ENCODE data around the gene CNGB1. TPM values are rescaled to one million over a fixed set of nuclear protein-coding genes. Genes with fewer than 3 reads are reported as not detected.

Gene CNGB1
- total RNA-seq, 1 donor = not detected

DNA sequence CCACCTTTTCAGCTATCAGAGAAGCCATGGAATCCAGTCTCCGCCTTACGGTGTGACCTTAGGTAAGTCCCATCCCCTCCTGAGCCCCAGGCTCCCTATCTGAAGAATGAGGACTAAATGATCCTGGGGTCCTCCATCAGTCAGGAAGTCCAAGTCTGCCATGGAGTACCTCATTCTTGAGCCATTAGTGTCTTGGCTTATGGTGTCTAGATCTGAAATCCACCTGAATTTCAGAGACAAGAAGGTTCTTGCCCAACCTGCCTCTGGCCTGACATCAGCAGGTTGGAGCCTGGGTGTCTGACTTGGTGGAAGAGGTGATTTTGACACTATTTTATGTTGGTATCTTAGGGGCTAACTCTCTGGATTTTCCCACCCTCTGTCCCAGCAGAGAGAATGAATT is 47.1 kb downstream of the CNGB1 start:
- peaks cover 9% of the 10 kb centered on the region for H3K27me3 ChIP-seq (ENCODE audit: insufficient read depth, low read length)

DNA sequence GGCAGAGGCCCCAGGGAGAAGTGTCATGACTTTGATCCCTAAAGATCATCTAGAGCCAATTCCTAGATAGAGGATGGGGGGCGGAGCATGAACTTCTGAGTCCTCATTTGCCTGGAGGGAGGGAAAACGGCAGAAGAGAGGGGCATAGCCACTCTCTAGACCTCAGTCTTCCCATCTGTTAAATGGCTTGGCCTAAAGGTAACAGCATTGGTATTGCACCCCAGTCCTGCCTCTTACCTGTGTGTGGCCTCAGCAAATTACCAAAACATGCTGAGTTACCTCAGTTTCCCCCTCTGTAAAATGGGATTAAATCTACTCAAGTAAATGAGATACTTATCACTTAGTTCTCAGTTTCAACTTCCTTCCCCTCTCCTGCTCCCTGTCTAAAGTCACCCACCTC is 47.5 kb downstream of the CNGB1 start:
- Histone ChIP-seq H3K4me3 (ENCODE audit: insufficient read depth, low read length) (no peak overlapping the region), H3K9me3 (ENCODE audit: low read depth, low read length) (no peaks in the 10 kb centered on the region), H3K79me2 (ENCODE audit: insufficient read depth, low read length) (no peaks in the 10 kb centered on the region), H3K4me1 (ENCODE audit: insufficient read depth, low read length) (no peaks in the 10 kb centered on the region), H3K27me3 (ENCODE audit: insufficient read depth, low read length) (peaks cover 13% of the 10 kb centered on the region), H3K36me3 (ENCODE audit: insufficient read depth, low read length) (no peaks in the 10 kb centered on the region), H2AFZ (ENCODE audit: low read length) (no peak overlapping the region), H3K27ac (ENCODE audit: low read depth, low read length) (no peak overlapping the region), H3K4me2 (ENCODE audit: insufficient read depth, low read length) (no peak overlapping the region), H4K20me1 (ENCODE audit: insufficient read depth, low read length) (no peaks in the 10 kb centered on the region)
- no peak for DNase-seq (ENCODE audit: insufficient read length, low spot score, missing footprints)
- TF ChIP-seq, protein P1, sequence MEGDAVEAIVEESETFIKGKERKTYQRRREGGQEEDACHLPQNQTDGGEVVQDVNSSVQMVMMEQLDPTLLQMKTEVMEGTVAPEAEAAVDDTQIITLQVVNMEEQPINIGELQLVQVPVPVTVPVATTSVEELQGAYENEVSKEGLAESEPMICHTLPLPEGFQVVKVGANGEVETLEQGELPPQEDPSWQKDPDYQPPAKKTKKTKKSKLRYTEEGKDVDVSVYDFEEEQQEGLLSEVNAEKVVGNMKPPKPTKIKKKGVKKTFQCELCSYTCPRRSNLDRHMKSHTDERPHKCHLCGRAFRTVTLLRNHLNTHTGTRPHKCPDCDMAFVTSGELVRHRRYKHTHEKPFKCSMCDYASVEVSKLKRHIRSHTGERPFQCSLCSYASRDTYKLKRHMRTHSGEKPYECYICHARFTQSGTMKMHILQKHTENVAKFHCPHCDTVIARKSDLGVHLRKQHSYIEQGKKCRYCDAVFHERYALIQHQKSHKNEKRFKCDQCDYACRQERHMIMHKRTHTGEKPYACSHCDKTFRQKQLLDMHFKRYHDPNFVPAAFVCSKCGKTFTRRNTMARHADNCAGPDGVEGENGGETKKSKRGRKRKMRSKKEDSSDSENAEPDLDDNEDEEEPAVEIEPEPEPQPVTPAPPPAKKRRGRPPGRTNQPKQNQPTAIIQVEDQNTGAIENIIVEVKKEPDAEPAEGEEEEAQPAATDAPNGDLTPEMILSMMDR (IDR thresholded peaks at IDR 0.05; ENCODE audit: extremely low read depth, low read depth, low read length) = no peak

More for the DNA sequence above, 47.1 kb downstream of the CNGB1 start:
- TF ChIP-seq, protein P1 (IDR thresholded peaks at IDR 0.05; ENCODE audit: extremely low read depth, low read depth, low read length) = no peak
- Histone ChIP-seq H3K79me2 (ENCODE audit: insufficient read depth, low read length) (no peaks in the 10 kb centered on the region), H3K4me3 (ENCODE audit: insufficient read depth, low read length) (no peak overlapping the region), H3K4me1 (ENCODE audit: insufficient read depth, low read length) (no peaks in the 10 kb centered on the region), H3K9me3 (ENCODE audit: low read depth, low read length) (no peaks in the 10 kb centered on the region), H3K27ac (ENCODE audit: low read depth, low read length) (no peak overlapping the region), H3K36me3 (ENCODE audit: insufficient read depth, low read length) (no peaks in the 10 kb centered on the region), H3K4me2 (ENCODE audit: insufficient read depth, low read length) (no peak overlapping the region), H2AFZ (ENCODE audit: low read length) (no peak overlapping the region), H4K20me1 (ENCODE audit: insufficient read depth, low read length) (no peaks in the 10 kb centered on the region)
- DNase-seq (ENCODE audit: insufficient read length, low spot score, missing footprints) = no peak

DNA sequence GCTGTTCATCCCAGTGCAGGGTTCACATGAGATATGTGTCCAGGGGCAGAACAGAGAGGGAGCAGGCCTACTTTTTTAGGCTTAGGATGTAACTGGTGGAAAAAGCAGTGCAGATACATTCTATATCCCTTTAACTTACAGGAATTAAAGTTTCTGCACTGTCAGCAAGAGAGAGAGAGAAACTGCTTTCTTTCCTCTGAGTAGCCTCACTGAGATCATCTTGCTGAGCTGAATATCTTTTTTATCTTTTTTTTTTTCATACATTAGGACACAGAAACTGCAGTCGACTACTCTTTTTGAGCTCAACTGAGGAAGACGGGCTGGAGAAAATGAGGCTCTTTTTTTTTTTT is 50.1 kb downstream of the CNGB1 start:
- H3K36me3 ChIP-seq (ENCODE audit: insufficient read depth, low read length) = no peaks in the 10 kb centered on the region
- no peak overlapping the region for H3K27ac ChIP-seq (ENCODE audit: low read depth, low read length)
- no peak for DNase-seq (ENCODE audit: insufficient read length, low spot score, missing footprints)
- no peak overlapping the region for H2AFZ ChIP-seq (ENCODE audit: low read length)
- TF ChIP-seq, protein P1 (IDR thresholded peaks at IDR 0.05; ENCODE audit: extremely low read depth, low read depth, low read length) = no peak
- H3K4me3 ChIP-seq (ENCODE audit: insufficient read depth, low read length) = no peak overlapping the region
- H3K79me2 ChIP-seq (ENCODE audit: insufficient read depth, low read length) = no peaks in the 10 kb centered on the region
- H3K27me3 ChIP-seq (ENCODE audit: insufficient read depth, low read length) = peaks cover 17% of the 10 kb centered on the region
- no peak overlapping the region for H3K4me2 ChIP-seq (ENCODE audit: insufficient read depth, low read length)
- no peaks in the 10 kb centered on the region for H3K9me3 ChIP-seq (ENCODE audit: low read depth, low read length)
- no peaks in the 10 kb centered on the region for H4K20me1 ChIP-seq (ENCODE audit: insufficient read depth, low read length)
- no peaks in the 10 kb centered on the region for H3K4me1 ChIP-seq (ENCODE audit: insufficient read depth, low read length)

DNA sequence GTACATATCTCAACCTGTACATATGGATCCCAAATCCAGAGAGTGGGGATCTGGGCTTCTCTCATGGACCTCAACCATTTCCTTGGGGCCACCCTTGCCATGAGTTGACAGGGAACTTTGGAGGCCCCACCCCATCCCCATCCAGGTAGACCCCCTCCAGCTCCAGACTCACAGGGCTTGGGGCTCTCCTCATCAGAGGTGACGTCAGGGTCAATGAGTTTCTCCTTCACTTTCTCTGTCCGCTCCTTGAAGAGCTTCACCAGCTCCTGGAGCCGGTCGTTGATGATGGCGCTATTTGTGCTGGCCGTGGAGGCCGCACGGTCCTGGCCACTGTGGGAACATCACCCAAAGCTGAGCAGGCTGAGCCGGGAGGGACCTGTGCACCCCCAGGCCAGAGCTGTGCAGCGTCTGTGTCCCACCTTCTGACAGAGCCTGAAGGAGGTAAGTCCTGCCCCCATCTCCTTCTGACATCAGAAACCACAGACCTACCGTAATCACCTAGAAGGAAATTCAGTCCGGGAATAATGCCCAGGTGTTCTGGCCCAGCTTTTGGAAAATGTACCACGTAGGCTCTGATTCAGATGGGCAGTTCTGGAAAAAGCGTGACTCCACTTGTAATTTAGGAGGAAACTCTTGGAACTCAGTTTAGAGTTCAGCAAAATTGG is 50.6 kb downstream of the CNGB1 start:
- TF ChIP-seq, protein P1 (IDR thresholded peaks at IDR 0.05; ENCODE audit: extremely low read depth, low read depth, low read length) = no peak
- Histone ChIP-seq H3K27ac (ENCODE audit: low read depth, low read length) (no peak overlapping the region), H3K4me3 (ENCODE audit: insufficient read depth, low read length) (no peak overlapping the region), H3K9me3 (ENCODE audit: low read depth, low read length) (no peaks in the 10 kb centered on the region), H3K4me2 (ENCODE audit: insufficient read depth, low read length) (no peak overlapping the region), H3K4me1 (ENCODE audit: insufficient read depth, low read length) (no peaks in the 10 kb centered on the region), H3K36me3 (ENCODE audit: insufficient read depth, low read length) (no peaks in the 10 kb centered on the region), H2AFZ (ENCODE audit: low read length) (no peak overlapping the region), H3K27me3 (ENCODE audit: insufficient read depth, low read length) (peaks cover 18% of the 10 kb centered on the region), H4K20me1 (ENCODE audit: insufficient read depth, low read length) (no peaks in the 10 kb centered on the region), H3K79me2 (ENCODE audit: insufficient read depth, low read length) (no peaks in the 10 kb centered on the region)
- DNase-seq (ENCODE audit: insufficient read length, low spot score, missing footprints) = no peak
